K562 (cell line): ENCODE measurements around the gene MED29. TPM values are rescaled to one million over a fixed set of nuclear protein-coding genes. Genes with fewer than 3 reads are reported as not detected.

ENCODE experiments used
- CAMTA2 ChIP-seq: fragments of 250-450 bp; sonication (Bioruptor Pico); conservative IDR thresholded peaks from 2 replicates; pipeline ENCODE4 v1.5.1; 2022
- HMGN3 ChIP-seq: IDR thresholded peaks from 2 replicates; pipeline ENCODE4 v1.6.1; 2011; ENCODE audit warnings: borderline replicate concordance, low read depth, mild to moderate bottlenecking, mixed read lengths, low read length; ENCODE audit not compliant: insufficient read length; ENCODE audit errors: extremely low read depth
- HMGXB4 ChIP-seq: sonication (generic); formaldehyde crosslinking; IDR thresholded peaks from 2 replicates; pipeline ENCODE4 v1.8.1; 2023; ENCODE audit warnings: mild to moderate bottlenecking, missing genetic modification reagents
- NUFIP1 ChIP-seq: fragments of 450-650 bp; IDR thresholded peaks from 2 replicates; pipeline ENCODE4 v1.6.1; 2018; ENCODE audit not compliant: partially characterized antibody
- RAD51 ChIP-seq: fragments of 450-650 bp; IDR thresholded peaks from 2 replicates; pipeline ENCODE4 v1.7.1; 2016; ENCODE audit warnings: low read depth, mild to moderate bottlenecking, borderline replicate concordance
- RBM34 ChIP-seq: fragments of 200-400 bp; formaldehyde crosslinking; IDR thresholded peaks from 2 replicates; pipeline ENCODE4 v1.6.1; 2018; ENCODE audit warnings: low read length, borderline replicate concordance; ENCODE audit not compliant: insufficient read depth
- RERE ChIP-seq: sonication (generic); formaldehyde crosslinking; IDR thresholded peaks from 2 replicates; pipeline ENCODE4 v1.8.0; 2023; ENCODE audit warnings: missing genetic modification reagents, mild to moderate bottlenecking, borderline replicate concordance
- ZNF696 ChIP-seq: fragments of 250-450 bp; sonication (Bioruptor Pico); conservative IDR thresholded peaks from 2 replicates; pipeline ENCODE4 v1.4.0; 2020; ENCODE audit warnings: mild to moderate bottlenecking, moderate library complexity
- ZNF766 ChIP-seq: fragments of 200-800 bp; sonication (Bioruptor generic); conservative IDR thresholded peaks from 2 replicates; pipeline ENCODE4 v1.6.1; 2016; ENCODE audit warnings: missing genetic modification characterization, missing compliant biosample characterization
- polyA plus RNA-seq, 8 experiments: library from polyadenylated mRNA; depleted of rRNA in 4 of 8; stranded (reverse) in 5 of 8; unstranded in 3 of 8; fragments of >200 nt; fragmentation: Nextera tagmentation in 2 of 8; fragmentation: Illumina TruSeq in 1 of 8; extraction: Ambion mirVana in 2 of 8; extraction: Trizol in 1 of 8; gene quantifications; 2 replicates each; pipeline versions ENCODE4 v1.2.1 to v1.2.3, GENCODE V29; 2011 to 2014; ENCODE audit warnings: inconsistent platforms in 1 of 8, missing spikeins in 1 of 8
- total RNA-seq, 7 experiments: library from RNA; depleted of rRNA in 6 of 7; stranded (reverse); fragments of >200 nt in 6 of 7; fragmentation: Illumina TruSeq in 2 of 7; extraction: Trizol in 2 of 7; gene quantifications; 2 replicates each; pipeline versions ENCODE4 v1.2.1 to v1.2.3, GENCODE V29; 2011 to 2021; ENCODE audit warnings: low replicate concordance in 1 of 7

The MED29 gene
- total and polyA plus RNA-seq, 9 of the 15 experiments (the other 6 are each of a cell fraction or from before 2014, with no cell fraction given): 1.8 to 22.6 (median 12.4) TPM

- TF ChIP-seq ZNF766 (CRISPR knock-in tag): 0 out of 2 replicates have a peak, but pooled peaks have one; percentile 32
- TF ChIP-seq HMGN3: no peak
- TF ChIP-seq HMGXB4: 0 out of 2 replicates have a peak, but pooled peaks have one; percentile 67
- TF ChIP-seq NUFIP1: no peak
- no peak for TF ChIP-seq RBM34
- no peak for TF ChIP-seq CAMTA2 (CRISPR knock-in tag)
- TF ChIP-seq RERE (CRISPR knock-in tag): no peak
- TF ChIP-seq ZNF696 (CRISPR knock-in tag): no peak
- TF ChIP-seq RAD51: peak; percentile 16; the same call in 1 of the 2 replicates
Measured at GRCh38 chr19:39430675-39431593, 39.8 kb downstream of the MED29 start (continued).
